GM19455 (cell line): ENCODE data around the gene SZT2.

ENCODE experiments used
- ATAC-seq: cut with Tn5 transposase; IDR thresholded peaks from one replicate; pipeline ENCODE4 v1.9.1; 2021; ENCODE audit not compliant: unreplicated experiment

SZT2 gene

DNA sequence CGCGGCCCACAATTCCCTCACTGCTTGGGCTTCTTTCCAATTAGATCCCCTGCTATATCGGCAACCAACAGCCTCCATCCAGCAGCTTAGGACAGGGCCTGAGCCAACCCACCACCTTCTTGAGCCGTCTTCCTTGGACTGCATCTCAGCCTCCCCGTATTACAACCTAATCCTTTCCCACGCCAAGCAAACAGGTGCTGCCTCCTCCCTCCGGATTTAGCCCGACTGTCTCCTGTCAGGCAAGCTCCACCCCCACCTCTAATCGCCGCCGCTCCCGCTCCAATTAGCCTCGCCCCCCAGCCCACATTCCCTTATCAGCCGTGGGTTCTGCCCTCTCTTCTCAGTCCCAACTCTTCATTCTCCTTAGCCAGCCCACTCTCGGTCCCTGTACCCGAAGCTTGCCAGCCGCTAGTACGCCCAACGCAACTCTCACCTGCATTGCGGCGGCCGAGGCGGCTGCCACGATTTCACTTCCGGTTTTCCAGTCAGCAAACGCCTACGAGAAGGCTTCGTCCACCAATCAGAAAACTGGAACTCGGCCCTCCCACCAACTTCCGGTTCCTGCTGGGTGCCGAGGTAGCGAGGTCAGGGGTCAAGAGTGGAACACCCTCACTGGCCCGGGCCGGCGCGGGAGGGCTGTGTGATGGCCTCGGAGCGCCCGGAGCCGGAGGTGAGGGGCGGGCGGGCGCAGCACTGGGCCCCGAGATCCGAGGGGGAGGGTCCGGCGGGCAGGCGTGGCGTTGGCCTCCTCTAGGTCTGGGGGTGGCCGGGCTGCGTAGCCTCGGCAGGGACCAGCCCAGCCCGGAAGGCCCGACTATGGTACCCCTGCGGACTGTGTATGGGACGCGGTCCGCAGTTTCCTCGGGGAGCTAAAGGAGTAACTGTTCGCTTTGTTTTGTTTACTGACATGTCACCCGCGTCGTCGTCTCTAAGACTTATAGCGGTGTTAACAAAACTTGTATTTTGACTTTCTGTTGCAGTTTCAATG is at the start of gene SZT2, which contains the start of gene MED8:
SZT2 (plus strand) TSS at position 574 of the 988 bp plus-strand sequence; CDS start at position 644, 70 bp downstream.
MED8 (minus strand) TSS at position 475 of the 988 bp plus-strand sequence; CDS start at position 439, 36 bp downstream.
- ATAC-seq: peak; percentile 95

DNA sequence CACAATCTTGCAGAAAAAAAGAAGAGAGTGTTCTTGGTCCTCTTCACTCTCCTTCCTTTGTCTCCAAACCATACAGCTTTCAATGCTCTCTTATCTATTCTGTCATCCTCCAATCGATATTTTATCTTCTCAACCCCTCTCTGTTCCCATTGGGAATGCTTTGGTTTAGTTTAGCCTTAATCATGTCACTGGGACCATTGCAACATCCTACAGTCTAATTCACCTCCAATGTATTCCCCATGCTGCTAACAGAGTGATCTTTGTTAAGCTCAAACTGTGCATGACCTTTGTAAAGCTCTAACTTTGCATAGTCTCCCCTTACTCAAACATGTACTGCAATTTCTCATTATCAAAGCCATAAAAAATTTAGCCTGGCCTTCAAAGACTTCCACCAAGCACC is 49.1 kb upstream of the SZT2 start:
- no peak for ATAC-seq

DNA sequence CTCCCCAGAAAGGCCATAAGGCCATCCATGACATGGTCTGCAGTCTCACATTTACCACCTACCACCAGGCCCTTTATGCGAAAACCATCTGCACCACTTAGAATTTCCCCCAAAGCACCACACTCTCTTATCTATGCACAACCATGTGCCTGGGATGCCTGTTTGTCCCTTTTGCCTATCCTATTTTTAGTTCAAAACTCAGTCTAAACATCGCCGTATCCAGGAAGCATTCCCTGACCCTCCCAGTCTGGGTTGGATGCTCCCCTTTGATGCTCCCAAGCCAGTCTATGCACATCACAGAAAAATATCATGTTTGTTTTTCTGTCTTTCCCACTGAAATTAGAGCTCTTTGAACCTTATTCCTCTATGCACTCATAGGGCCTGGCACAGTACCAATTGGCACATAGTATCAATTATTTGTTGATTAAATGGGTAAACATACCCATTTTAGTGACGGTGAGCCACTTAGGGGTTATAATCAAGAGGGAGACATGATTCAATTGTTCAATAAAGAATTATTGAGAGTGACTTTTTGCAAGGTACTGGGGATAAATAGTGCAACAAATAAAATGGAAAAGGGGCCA is 45.3 kb upstream of the SZT2 start:
- ATAC-seq: no peak

DNA sequence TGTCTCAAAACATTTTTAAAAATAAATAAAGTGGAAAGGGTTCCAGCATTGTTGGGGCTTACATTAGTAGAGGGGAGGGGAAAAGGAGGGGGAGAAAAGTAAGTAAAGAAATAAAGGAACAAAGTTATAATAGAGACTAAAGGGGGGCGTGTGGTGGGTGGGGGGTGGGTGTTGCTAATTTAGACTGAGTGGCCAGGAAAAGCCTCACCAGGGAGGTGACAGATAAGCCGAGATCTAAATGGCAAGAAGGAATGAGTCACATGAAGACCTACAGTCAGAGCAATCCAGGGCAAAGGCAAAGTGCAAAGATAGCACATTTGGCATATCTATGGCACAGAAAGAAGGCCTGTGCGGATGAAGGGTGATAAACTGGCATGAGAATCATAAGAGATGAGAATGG is 44.6 kb upstream of the SZT2 start:
- ATAC-seq: no peak

DNA sequence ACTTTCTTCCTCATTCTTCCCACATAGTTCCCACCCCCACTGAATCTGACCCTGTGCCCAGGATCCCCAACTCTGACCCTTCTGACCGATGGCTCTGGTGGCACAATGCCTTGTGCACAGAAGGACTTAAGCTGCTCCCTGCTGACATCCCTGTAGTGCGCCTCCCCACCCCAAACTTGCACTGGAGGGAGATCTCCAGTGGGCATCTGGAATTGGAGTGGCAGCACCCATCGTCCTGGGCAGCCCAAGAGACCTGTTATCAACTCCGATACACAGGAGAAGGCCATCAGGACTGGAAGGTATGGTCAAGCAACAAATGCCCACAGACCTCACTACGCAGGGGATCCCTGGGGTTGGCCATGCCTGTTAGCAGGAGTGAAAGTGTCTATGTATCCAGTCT is 43.1 kb upstream of the SZT2 start:
- no peak for ATAC-seq

DNA sequence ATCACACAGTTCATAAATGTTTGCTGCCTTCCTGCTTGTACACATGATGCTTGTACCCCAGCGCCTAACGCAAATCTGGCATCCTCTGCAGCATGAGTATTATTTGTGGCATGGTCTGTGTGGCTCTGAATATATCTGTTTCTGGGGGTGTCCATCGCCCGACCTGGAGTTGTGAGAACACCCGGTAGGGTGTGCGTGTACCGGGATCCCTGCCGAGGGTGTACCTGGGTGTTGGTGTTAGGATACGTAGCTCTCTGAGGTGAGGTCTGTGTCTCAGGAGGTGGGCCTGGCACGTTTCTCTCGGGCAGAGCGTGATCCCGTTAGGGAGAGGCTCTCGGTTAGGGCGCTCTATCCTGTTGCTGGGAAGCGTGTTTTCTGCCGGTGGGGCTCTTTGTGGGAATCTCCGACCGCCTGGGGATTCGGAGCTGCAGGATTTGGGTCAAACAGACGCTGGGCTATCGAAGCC is 41.3 kb upstream of the SZT2 start:
- no peak for ATAC-seq

DNA sequence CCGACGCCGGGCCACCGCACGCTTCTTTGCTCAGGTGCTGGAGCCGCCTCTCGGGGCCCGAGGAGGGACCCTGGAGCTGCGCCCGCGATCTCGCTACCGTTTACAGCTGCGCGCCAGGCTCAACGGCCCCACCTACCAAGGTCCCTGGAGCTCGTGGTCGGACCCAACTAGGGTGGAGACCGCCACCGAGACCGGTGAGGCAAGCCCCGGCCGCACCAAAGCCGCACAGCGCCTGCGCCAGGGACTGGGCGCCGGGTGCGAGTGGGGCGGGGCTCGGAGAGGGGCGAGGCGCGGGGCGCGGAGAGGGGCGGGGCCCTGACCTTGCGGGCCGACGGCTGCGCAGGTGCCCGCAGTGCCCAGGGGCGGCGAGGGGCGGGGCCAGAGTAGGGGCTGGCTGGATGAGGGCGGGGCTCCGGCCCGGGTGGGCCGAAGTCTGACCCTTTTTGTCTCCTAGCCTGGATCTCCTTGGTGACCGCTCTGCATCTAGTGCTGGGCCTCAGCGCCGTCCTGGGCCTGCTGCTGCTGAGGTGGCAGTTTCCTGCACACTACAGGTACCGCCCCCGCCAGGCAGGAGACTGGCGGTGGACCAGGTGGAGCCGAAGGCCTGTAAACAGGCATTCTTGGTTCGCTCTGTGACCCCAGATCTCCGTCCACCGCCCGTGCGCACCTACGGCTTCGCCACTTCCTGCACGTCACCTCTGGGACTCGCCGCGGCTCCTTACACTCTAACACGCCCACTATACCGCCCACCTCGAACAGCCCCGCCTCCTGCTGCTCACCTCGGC is 40.7 kb upstream of the SZT2 start:
- ATAC-seq: peak; percentile 66

DNA sequence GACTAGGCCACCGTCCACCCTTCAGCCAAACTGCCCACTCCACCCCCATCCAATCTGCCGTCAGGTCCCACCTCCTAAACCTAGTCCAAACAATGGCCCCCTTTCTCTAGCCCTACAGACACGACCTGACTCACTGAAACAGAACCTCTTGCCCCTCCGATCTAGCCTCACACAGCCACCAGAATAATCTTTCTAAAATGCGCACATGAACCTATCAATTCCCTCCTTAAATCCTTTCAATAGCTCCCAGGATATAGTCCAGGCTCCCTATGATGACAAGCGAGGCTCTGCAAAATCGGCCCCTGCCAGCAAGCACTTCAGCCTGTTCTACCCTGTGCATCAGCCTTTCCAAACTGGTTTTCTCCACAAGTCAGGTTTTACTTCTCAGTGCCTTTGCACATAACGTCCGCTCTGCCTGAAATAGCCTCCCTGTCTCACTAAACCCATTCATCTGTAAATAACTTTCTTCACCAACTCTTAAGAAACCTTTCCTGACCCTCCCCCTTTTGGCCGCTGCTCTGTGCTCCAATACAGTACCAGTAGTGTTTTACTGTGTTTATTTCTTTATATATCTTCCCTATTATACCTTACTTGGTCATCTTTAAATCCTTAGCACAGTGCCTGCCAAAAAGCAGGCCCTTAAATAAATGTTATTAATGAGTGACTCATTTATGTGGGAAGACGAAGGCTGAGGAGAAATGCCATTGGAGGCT is 39.9 kb upstream of the SZT2 start:
- ATAC-seq: no peak

DNA sequence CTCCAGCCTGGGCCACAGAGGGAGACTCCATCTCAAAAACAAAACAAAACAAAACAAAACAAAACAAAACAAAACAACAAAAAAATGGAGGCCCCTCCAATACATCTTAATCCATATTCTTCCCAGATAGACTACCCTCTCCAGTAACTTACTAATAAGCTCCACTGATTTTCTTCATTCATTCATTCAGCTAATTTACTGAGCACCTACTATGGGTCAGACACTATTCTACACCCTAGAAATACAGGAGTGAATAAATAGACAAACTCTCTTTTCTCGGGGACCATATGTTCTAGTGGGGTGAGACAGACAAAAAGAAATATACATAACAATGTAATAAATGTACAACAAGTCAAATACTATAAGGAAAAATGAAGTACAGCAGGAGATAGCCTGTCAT is 38.7 kb upstream of the SZT2 start:
- no peak for ATAC-seq

DNA sequence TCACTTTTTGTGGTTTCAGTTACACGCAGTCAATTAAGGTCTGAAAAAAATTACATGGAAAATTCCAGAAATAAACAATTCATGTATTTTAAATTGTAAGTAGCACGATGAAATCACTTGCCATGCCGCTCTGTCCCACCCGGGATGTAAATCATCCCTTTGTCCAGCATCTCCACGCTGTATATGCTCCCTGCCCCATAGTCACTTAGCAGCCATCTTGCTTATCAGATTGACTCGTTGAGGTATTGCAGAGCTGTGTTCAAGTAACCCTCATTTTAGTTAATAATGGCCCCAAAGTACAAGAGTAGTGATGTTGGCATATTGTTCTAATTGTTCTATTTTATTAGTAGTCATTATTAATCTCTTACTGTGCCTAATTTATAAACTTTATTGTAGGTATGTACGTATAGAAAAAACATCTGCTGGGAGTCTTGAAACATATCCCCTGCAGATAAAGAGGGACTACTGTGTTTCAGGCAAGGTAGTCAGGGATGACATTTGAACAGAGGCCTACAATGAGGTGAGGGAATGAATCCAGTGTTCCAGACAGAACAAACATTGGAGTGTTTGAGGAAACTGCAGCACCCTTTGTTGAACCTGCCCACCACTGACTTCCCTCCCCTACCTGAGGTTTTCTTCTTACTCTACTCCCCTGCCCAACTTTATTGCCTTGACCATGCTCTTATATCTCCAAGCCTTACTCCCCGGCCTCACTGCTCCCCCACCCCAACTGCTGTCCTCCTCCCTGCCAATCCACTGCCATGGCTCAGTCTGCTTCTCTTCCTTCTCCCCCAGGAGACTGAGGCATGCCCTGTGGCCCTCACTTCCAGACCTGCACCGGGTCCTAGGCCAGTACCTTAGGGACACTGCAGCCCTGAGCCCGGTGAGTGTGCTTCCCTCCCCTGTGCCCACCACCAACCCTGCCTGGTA is 38.0 kb upstream of the SZT2 start:
- ATAC-seq: no peak

DNA sequence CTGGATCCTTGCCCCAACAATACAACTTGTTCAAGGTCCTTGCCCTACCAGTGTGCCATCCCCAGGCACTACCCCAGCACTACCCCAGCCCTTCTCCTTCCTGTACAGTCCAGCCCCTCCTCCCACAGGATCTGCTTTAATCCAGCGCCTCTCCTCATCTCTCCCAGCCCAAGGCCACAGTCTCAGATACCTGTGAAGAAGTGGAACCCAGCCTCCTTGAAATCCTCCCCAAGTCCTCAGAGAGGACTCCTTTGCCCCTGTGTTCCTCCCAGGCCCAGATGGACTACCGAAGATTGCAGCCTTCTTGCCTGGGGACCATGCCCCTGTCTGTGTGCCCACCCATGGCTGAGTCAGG is 37.4 kb upstream of the SZT2 start:
- no peak for ATAC-seq

DNA sequence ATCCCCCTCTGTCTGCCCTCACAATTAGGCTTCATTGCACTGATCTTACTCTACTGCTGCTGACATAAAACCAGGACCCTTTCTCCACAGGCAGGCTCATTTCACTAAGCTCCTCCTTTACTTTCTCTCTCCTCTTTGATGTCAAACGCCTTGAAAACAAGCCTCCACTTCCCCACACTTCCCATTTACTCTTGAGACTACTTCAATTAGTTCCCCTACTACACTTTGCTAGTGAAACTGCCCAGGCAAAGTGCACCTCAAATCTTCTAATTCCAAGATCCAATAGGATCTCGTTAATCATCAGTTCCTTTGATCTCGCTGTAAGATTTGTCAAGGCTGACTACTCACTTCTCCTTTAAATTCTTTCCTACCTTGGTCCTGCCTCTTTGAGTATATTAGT is 36.8 kb upstream of the SZT2 start:
- no peak for ATAC-seq

DNA sequence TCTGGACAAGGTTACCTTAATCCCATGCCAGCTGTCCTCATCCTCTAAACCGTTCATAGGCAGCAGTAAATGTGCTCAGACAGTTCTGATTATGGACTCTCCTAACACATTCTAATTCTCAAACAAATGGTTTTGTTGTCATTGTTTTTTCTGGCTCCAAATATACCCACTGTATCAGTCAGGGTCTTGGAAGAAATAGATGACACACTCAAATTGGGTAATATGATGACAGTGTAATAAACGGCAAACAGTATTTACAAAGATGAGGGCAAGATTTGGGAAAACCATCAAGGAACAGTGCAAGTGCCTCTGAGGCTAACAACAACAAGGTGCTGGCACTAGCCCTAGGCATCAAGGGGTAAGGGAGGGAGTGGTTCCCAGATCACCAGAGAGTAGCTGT is 35.2 kb upstream of the SZT2 start:
- ATAC-seq: no peak

DNA sequence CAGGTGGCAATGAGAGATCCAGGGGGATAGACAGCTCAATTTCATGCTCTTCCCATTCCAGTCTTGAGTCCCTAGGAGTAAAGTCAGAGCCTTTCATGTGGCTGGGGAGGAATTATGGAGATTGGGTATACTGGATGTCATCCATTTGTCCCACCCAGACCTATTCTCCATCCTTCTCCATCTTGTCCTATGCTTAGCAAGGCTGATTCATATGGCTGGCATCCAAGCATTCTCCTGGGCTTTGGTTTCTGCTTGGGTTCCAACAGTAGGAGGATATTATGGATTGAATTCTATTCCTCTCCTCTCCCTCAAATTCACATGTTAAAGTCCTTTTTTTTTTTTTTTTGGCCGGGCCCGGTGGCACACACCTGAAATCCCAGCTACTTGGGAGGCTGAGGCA is 34.8 kb upstream of the SZT2 start:
- ATAC-seq: no peak

DNA sequence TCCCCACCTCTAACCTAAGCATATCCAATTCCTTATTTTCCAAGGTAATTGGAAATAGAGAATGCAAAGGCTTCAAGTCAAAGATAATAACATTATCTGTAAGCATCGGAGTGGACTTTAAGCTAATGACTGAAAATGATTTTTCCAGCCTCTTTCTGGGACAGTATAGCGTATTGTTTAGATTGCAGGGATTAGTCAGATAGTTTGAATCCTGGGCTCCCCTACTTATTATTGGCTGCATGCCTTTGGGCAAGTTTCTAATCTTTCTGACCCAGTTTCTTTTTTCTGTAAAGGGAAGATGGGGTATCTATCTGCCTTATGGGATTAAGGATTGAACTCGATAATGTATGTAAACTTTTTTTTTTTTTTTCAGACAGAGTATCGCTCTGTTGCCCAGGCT is 32.4 kb upstream of the SZT2 start:
- no peak for ATAC-seq

DNA sequence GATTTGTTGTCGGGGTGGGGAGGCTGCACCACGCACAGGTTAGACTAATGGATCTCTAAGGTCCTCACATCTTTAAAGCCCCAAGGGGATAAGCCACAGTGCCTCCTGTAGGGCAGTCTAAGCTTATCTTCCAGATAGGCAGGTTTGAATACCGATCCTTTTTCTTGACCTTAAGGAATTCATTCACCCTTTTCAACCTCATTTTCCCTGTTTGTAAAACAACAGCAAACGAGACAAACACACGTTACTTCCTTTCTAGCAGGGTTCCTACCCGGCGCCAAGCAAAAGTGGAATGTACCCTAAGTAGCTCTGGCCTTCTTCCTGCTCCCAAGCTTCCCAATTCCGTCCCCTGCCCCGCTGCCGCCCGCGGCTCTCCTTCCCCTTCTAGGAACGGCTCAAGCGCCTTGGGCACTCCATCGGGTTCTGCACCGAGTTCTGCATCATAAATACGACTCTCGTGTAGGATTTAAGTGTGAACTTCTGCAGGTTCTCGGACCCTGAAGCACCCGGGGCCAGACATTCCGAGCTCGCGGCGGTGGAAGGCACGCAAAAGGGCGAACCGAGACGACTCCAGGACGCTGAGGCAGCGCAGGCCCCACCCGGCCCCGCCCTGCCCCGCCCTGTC is 31.5 kb upstream of the SZT2 start:
- ATAC-seq: peak; percentile 26

DNA sequence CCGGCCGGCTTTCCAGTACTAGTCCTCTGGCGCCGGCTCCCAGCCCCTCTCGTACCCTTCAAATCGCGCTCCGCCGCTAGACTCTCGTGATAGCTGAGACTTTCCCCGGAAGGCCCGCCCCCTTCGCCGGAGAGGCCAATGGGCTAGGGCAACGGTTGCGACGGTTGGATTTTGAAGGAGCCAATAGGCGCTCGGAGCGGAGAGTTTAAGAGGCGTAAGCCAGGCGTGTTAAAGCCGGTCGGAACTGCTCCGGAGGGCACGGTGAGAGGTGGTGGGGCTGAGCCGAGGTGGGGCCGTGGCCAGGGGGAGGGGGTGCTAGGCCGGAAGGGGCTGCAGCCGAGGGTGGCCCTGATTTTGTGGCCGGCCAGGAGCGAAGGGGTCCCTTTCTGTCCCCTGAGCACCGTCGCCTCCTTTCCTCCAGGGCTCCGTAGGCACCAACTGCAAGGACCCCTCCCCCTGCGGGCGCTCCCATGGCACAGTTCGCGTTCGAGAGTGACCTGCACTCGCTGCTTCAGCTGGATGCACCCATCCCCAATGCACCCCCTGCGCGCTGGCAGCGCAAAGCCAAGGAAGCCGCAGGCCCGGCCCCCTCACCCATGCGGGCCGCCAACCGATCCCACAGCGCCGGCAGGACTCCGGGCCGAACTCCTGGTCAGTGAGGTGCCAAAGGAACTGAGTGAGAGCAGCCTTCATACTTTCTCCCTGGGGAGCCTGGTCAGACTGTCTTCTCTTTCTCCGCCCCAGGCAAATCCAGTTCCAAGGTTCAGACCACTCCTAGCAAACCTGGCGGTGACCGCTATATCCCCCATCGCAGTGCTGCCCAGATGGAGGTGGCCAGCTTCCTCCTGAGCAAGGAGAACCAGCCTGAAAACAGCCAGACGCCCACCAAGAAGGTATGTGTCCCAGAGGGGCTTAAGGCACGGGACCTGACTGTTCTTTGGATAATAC is 30.7 kb upstream of the SZT2 start, which contains the start of gene CDC20:
CDC20 (plus strand) TSS at position 236 of the 948 bp plus-strand sequence; CDS start at position 471, 235 bp downstream.
- ATAC-seq: peak; percentile 91

DNA sequence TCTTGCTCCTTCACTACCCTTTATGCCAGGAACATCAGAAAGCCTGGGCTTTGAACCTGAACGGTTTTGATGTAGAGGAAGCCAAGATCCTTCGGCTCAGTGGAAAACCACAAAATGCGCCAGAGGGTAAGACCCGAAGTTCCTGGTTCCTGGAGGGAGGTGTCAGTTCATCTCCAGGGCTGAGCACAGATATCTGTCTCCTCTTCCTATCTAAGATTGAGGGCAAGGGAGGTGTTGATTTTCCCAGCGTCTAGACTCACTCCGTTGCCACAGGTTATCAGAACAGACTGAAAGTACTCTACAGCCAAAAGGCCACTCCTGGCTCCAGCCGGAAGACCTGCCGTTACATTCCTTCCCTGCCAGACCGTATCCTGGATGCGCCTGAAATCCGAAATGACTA is 30.0 kb upstream of the SZT2 start:
- no peak for ATAC-seq
